ENCODE results near the gene ADAT1.

GRCh38 chr16:75620326-75621169 lies 2.5 kb downstream of the ADAT1 start:
- TF ChIP-seq EZH2phosphoT487 (IDR thresholded peaks at IDR 0.05; ENCODE audit: borderline replicate concordance, low read depth) = no peak
- no peak for TF ChIP-seq YY1 (IDR thresholded peaks at IDR 0.05; ENCODE audit: low read depth)
- no peak for TF ChIP-seq CTCF (IDR thresholded peaks at IDR 0.05)
- no peak for TF ChIP-seq POLR2AphosphoS5 (IDR thresholded peaks at IDR 0.05; ENCODE audit: low read depth, low read length)
- no peak for TF ChIP-seq FOSL2 (IDR thresholded peaks at IDR 0.05; ENCODE audit: borderline replicate concordance, low read depth)
- TF ChIP-seq GATA2 (CRISPR knock-in tag; IDR thresholded peaks at IDR 0.05) = no peak
- TF ChIP-seq REST (IDR thresholded peaks at IDR 0.05; ENCODE audit: low read depth, low read length) = no peak
- no peak for TF ChIP-seq RXRA (IDR thresholded peaks at IDR 0.05; ENCODE audit: borderline replicate concordance, low read depth)
- no peak for TF ChIP-seq NRF1 (IDR thresholded peaks at IDR 0.05; ENCODE audit: low read depth, low read length)
- no peak for TF ChIP-seq FOXJ3 (CRISPR knock-in tag; IDR thresholded peaks at IDR 0.05)
- TF ChIP-seq MEF2A (IDR thresholded peaks at IDR 0.05; ENCODE audit: borderline replicate concordance, low read depth) = no peak
